NCI-H146 treated with DMSO at 0.1 percent for 48 hours (cell line): ENCODE data around the gene NFKBIE.
A peak's percentile ranks its signal among the peaks of the same experiment; 100 is the strongest.
"Not testable (repeated sequence)": the region's sequence is repeated elsewhere in the genome, so short reads cannot be mapped to it uniquely, and the experiment has no call there.

Source experiments
- DNase-seq: peaks from one replicate; lab custom pipeline; 2025; ENCODE audit not compliant: unreplicated experiment; lab: John Stamatoyannopoulos, UW

The NFKBIE gene

GRCh38 chr6:44245912-44246662 lies 19.3 kb downstream of the NFKBIE start:
- DNase-seq: peak; percentile 90

GRCh38 chr6:44245391-44245911 lies 19.9 kb downstream of the NFKBIE start:
- DNase-seq: no peak

GRCh38 chr6:44243345-44243744 lies 22.0 kb downstream of the NFKBIE start:
- no peak for DNase-seq

- DNase-seq: no peak
These were observed 26.5 kb downstream of the NFKBIE start for GRCh38 chr6:44238687-44239350.

- DNase-seq: peak; percentile 76
These were observed 27.4 kb downstream of the NFKBIE start for GRCh38 chr6:44237813-44238433.

GRCh38 chr6:44237021-44237812 lies 28.1 kb downstream of the NFKBIE start:
- peak; percentile 96 for DNase-seq

- no peak for DNase-seq
These were observed 29.3 kb downstream of the NFKBIE start for GRCh38 chr6:44235891-44236516.

GRCh38 chr6:44235269-44235668 lies 30.1 kb downstream of the NFKBIE start:
- no peak for DNase-seq

GRCh38 chr6:44234101-44235025 lies 31.0 kb downstream of the NFKBIE start:
- DNase-seq: no peak

GRCh38 chr6:44233567-44234100 lies 31.7 kb downstream of the NFKBIE start:
- no peak for DNase-seq

- DNase-seq: no peak
These were observed 32.4 kb downstream of the NFKBIE start for GRCh38 chr6:44232676-44233566.

GRCh38 chr6:44231426-44231825 lies 33.9 kb downstream of the NFKBIE start:
- not testable (repeated sequence) for DNase-seq

GRCh38 chr6:44230034-44230675 lies 35.2 kb downstream of the NFKBIE start:
- DNase-seq: no peak

GRCh38 chr6:44229376-44230033 lies 35.8 kb downstream of the NFKBIE start:
- no peak for DNase-seq

- DNase-seq: no peak
These were observed 36.5 kb downstream of the NFKBIE start for GRCh38 chr6:44228836-44229235.

GRCh38 chr6:44228433-44228832 lies 36.9 kb downstream of the NFKBIE start:
- no peak for DNase-seq

GRCh38 chr6:44228031-44228430 lies 37.3 kb downstream of the NFKBIE start:
- no peak for DNase-seq
